ENCODE results near the gene HOXA4.

Gene HOXA4

GRCh38 chr7:27088002-27088922 lies 42.3 kb downstream of the HOXA4 start:
- no peak for DNase-seq

- DNase-seq: no peak
Observed at GRCh38 chr7:27083646-27084045, 46.9 kb downstream of the HOXA4 start.

- DNase-seq: no peak
Observed at GRCh38 chr7:27082171-27082570, 48.4 kb downstream of the HOXA4 start.

GRCh38 chr7:27080844-27081436 lies 49.6 kb downstream of the HOXA4 start:
- no peak for DNase-seq

- no peak for DNase-seq
Observed at GRCh38 chr7:27079234-27079975, 51.2 kb downstream of the HOXA4 start.

GRCh38 chr7:27078616-27079233 lies 51.8 kb downstream of the HOXA4 start:
- DNase-seq: no peak
